ENCODE measurements around the gene PPP2R2B. TPM values are rescaled to one million over a fixed set of nuclear protein-coding genes. Genes with fewer than 3 reads are reported as not detected.

Gene PPP2R2B
- total RNA-seq, 1 experiment from 2014 or later: not detected

GRCh38 chr5:146889169-146889568 is 10.6 kb upstream of the PPP2R2B start:
- Histone ChIP-seq H3K4me1 (ENCODE audit: control insufficient read depth in 1 of 2, insufficient read depth in 2 of 2, low read length in 2 of 2) (no peaks in the 10 kb centered on the region; a peak in 1 of 4 replicates), H4K20me1 (ENCODE audit: insufficient read depth) (no peaks in the 10 kb centered on the region), H3K27ac (ENCODE audit: low read depth, low read length) (no peak overlapping the region), H3K9me3 (ENCODE audit: control insufficient read depth in 1 of 2, insufficient read depth in 1 of 2, low read depth in 1 of 2, low read length in 2 of 2) (no peaks in the 10 kb centered on the region), H3K4me3 (replicated peaks in 1 of 2; ENCODE audit: low read depth in 1 of 2, low read length in 2 of 2) (no peak overlapping the region), H3K4me2 (ENCODE audit: low read length) (no peak overlapping the region), H3K36me3 (ENCODE audit: control insufficient read depth in 1 of 2, insufficient read depth in 2 of 2, low read length in 2 of 2) (no peaks in the 10 kb centered on the region), H3K27me3 (ENCODE audit: insufficient read depth, low read length) (no peaks in the 10 kb centered on the region), H3K79me2 (ENCODE audit: insufficient read depth, low read length) (no peaks in the 10 kb centered on the region), H3K9ac (ENCODE audit: low read length) (no peak overlapping the region), H3K9me2 (ENCODE audit: insufficient read depth) (no peaks in the 10 kb centered on the region), H2AFZ (ENCODE audit: low read depth, low read length, poor library complexity, severe bottlenecking) (no peak overlapping the region)
- ChIA-PET POLR2A (no interaction called here), RAD21 (ENCODE audit: low non-redundant PET in 1 of 2, low total read pairs in 2 of 2, uncharacterized antibody in 2 of 2, unreplicated experiment in 2 of 2) (no interaction called here), CTCF (no interaction called here)
- DNase-seq (ENCODE audit: low read depth, low spot score) (no peak), ATAC-seq (no peak)
- no peak for TF ChIP-seq POLR2AphosphoS5 (IDR thresholded peaks at IDR 0.05; ENCODE audit: low read depth, low read length)
- no peak for TF ChIP-seq YY1 (IDR thresholded peaks at IDR 0.05; ENCODE audit: extremely low read depth, insufficient replicate concordance, low read depth, low read length)
- TF ChIP-seq POLR2A (IDR thresholded peaks at IDR 0.05; ENCODE audit: borderline replicate concordance, extremely low read depth, insufficient read depth, insufficient read length): no peak
- no peak for TF ChIP-seq FOSL1 (IDR thresholded peaks at IDR 0.05; ENCODE audit: low read depth)
- TF ChIP-seq CEBPB (IDR thresholded peaks at IDR 0.05; ENCODE audit: low read depth): no peak
- BruUV-seq (replicated peaks): no TSS peak
- intact Hi-C loops (cut with micrococcal nuclease): no loop called here

GRCh38 chr5:146888351-146888978 is 9.9 kb upstream of the PPP2R2B start:
- RAD21 ChIA-PET (ENCODE audit: low non-redundant PET in 1 of 2, low total read pairs in 2 of 2, uncharacterized antibody in 2 of 2, unreplicated experiment in 2 of 2): no interaction called here
- Histone ChIP-seq H3K4me3 (replicated peaks in 1 of 2; ENCODE audit: low read depth in 1 of 2, low read length in 2 of 2) (no peak overlapping the region), H3K4me2 (ENCODE audit: low read length) (no peak overlapping the region), H2AFZ (ENCODE audit: low read depth, low read length, poor library complexity, severe bottlenecking) (no peak overlapping the region), H3K27ac (ENCODE audit: low read depth, low read length) (no peak overlapping the region), H3K27me3 (ENCODE audit: insufficient read depth, low read length) (no peaks in the 10 kb centered on the region), H3K9me2 (ENCODE audit: insufficient read depth) (no peaks in the 10 kb centered on the region), H3K4me1 (ENCODE audit: control insufficient read depth in 1 of 2, insufficient read depth in 2 of 2, low read length in 2 of 2) (no peaks in the 10 kb centered on the region; a peak in 1 of 4 replicates), H3K79me2 (ENCODE audit: insufficient read depth, low read length) (no peaks in the 10 kb centered on the region), H3K9me3 (ENCODE audit: control insufficient read depth in 1 of 2, insufficient read depth in 1 of 2, low read depth in 1 of 2, low read length in 2 of 2) (no peaks in the 10 kb centered on the region), H3K9ac (ENCODE audit: low read length) (no peak overlapping the region), H4K20me1 (ENCODE audit: insufficient read depth) (no peaks in the 10 kb centered on the region), H3K36me3 (ENCODE audit: control insufficient read depth in 1 of 2, insufficient read depth in 2 of 2, low read length in 2 of 2) (no peaks in the 10 kb centered on the region)
- BruUV-seq (replicated peaks): no TSS peak
- TF ChIP-seq REST (IDR thresholded peaks at IDR 0.05; ENCODE audit: low read depth) (no peak), POLR2A (IDR thresholded peaks at IDR 0.05; ENCODE audit: borderline replicate concordance, extremely low read depth, insufficient read depth, insufficient read length) (no peak), CEBPB (IDR thresholded peaks at IDR 0.05; ENCODE audit: low read depth) (no peak), EZH2 (IDR thresholded peaks at IDR 0.05) (no peak), ELF1 (IDR thresholded peaks at IDR 0.05; ENCODE audit: borderline replicate concordance, low read depth) (no peak), EZH2phosphoT487 (IDR thresholded peaks at IDR 0.05; ENCODE audit: borderline replicate concordance) (no peak), MAX (IDR thresholded peaks at IDR 0.05) (no peak), SRF (IDR thresholded peaks at IDR 0.05; ENCODE audit: low read depth) (no peak), FOSL1 (IDR thresholded peaks at IDR 0.05; ENCODE audit: low read depth) (no peak)
- DNase-seq (ENCODE audit: low read depth, low spot score) (no peak), ATAC-seq (no peak)
- CTCF ChIA-PET: no interaction called here
- intact Hi-C loops (cut with micrococcal nuclease): no loop called here
- POLR2A ChIA-PET: no interaction called here
